KMS-11 (cell line): ENCODE measurements around the gene C5orf15.

Experiments
- H2AFZ ChIP-seq: fragments of 200-600 bp; sonication (generic); 2 replicates; pipeline ENCODE4 v1.6.1; 2016; ENCODE audit warnings: antibody characterized with exemption, mixed run types, low read depth
- H3K27ac ChIP-seq: fragments of 200-600 bp; sonication (generic); 2 replicates; pipeline ENCODE4 v1.6.1; 2016; ENCODE audit warnings: mild to moderate bottlenecking, mixed run types
- H3K27me3 ChIP-seq: fragments of 200-600 bp; sonication (generic); 2 replicates; pipeline ENCODE4 v1.6.1; 2017; ENCODE audit warnings: mild to moderate bottlenecking, low read depth, mixed run types, moderate library complexity; ENCODE audit not compliant: insufficient read depth
- H3K36me3 ChIP-seq: fragments of 200-600 bp; sonication (generic); 2 replicates; pipeline ENCODE4 v1.6.1; 2017; ENCODE audit warnings: mild to moderate bottlenecking, mixed run types; ENCODE audit not compliant: insufficient read depth
- H3K4me1 ChIP-seq: fragments of 200-600 bp; sonication (generic); 2 replicates; pipeline ENCODE4 v1.6.1; 2016; ENCODE audit warnings: mild to moderate bottlenecking, low read depth, mixed run types; ENCODE audit not compliant: poor library complexity, severe bottlenecking
- H3K4me2 ChIP-seq: fragments of 200-600 bp; sonication (generic); 2 replicates; pipeline ENCODE4 v1.7.0; 2016; ENCODE audit warnings: mild to moderate bottlenecking, mixed run types
- H3K4me3 ChIP-seq: fragments of 200-600 bp; sonication (generic); IDR thresholded peaks from 2 replicates; pipeline ENCODE4 v1.6.1; 2017; ENCODE audit warnings: low read depth, low read length, mixed read lengths; ENCODE audit not compliant: insufficient read depth
- H3K79me2 ChIP-seq: fragments of 200-600 bp; sonication (generic); 2 replicates; pipeline ENCODE4 v1.6.1; 2016; ENCODE audit warnings: low read depth, mixed run types; ENCODE audit not compliant: insufficient read depth
- H3K9ac ChIP-seq: fragments of 200-600 bp; sonication (generic); 2 replicates; pipeline ENCODE4 v1.6.1; 2016; ENCODE audit warnings: mild to moderate bottlenecking, mixed run types
- H4K20me1 ChIP-seq: fragments of 200-600 bp; sonication (generic); 2 replicates; pipeline ENCODE4 v1.6.1; 2016; ENCODE audit warnings: mild to moderate bottlenecking, mixed run types; ENCODE audit not compliant: insufficient read depth
- CTCF ChIP-seq: fragments of 200-600 bp; sonication (generic); conservative IDR thresholded peaks from 2 replicates; pipeline ENCODE4 v1.6.1; 2017; ENCODE audit warnings: low read depth, mild to moderate bottlenecking, antibody characterized with exemption, low read length, moderate library complexity, mixed read lengths

C5orf15 gene

GRCh38 chr5:133907075-133907474, 61.4 kb downstream of the C5orf15 start:
- Histone ChIP-seq H4K20me1 (no peaks in the 10 kb centered on the region), H3K9ac (no peak overlapping the region), H3K4me3 (no peak overlapping the region), H3K4me2 (no peak overlapping the region), H3K79me2 (no peaks in the 10 kb centered on the region), H2AFZ (no peak overlapping the region), H3K27ac (no peak overlapping the region), H3K27me3 (no peaks in the 10 kb centered on the region), H3K4me1 (no peaks in the 10 kb centered on the region), H3K36me3 (no peaks in the 10 kb centered on the region)
- TF ChIP-seq CTCF, result no peak

GRCh38 chr5:133906303-133906702, 62.1 kb downstream of the C5orf15 start:
- no peaks in the 10 kb centered on the region for H4K20me1 ChIP-seq
- H3K9ac ChIP-seq, result no peak overlapping the region
- H2AFZ ChIP-seq, result no peak overlapping the region
- no peaks in the 10 kb centered on the region for H3K27me3 ChIP-seq
- no peak overlapping the region for H3K4me2 ChIP-seq
- no peak for TF ChIP-seq CTCF
- no peak overlapping the region for H3K4me3 ChIP-seq
- H3K4me1 ChIP-seq, result no peaks in the 10 kb centered on the region
- H3K79me2 ChIP-seq, result no peaks in the 10 kb centered on the region
- H3K27ac ChIP-seq, result no peak overlapping the region
- no peaks in the 10 kb centered on the region for H3K36me3 ChIP-seq
